ENCODE measurements around the gene ETNK2.

DNA sequence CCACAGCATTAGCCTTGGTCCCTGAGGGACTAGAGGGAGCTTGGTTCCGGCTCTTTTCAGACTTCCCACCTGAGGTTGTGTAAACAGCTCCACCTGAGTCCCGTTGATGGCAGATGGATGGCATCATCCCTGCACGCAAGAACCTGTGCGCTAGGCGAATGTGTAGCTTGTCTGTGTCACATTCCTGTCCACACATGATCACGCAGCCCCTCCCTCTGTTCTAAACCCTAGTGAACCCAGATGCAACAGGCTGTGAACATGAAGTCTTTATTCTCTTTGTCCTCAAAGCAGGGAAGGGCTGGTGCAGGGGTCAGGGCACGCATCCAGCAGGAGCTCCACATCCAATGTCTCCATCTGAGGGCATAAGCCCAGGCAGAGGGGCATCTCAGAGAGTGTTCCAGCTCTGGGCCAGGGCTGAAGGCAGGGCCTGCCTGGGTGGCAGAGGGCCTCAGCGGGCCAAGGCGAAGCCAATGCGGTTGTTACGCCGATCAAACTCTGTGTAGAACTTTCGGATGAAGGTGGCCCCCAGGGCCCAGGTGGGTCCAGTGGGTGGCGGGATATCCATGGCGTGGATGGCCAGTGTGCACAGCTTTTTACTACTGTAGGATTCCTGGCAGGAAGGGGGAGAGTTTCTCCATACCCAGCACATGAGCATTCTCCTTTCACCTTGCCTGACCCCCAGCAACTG lies 2.9 kb upstream of the ETNK2 start:
- TF ChIP-seq EZH2phosphoT487 (IDR thresholded peaks at IDR 0.05; ENCODE audit: unreplicated experiment): no peak
- TF ChIP-seq EZH2 (IDR thresholded peaks at IDR 0.05; ENCODE audit: low read depth, unreplicated experiment): no peak
- TF ChIP-seq, protein P1, sequence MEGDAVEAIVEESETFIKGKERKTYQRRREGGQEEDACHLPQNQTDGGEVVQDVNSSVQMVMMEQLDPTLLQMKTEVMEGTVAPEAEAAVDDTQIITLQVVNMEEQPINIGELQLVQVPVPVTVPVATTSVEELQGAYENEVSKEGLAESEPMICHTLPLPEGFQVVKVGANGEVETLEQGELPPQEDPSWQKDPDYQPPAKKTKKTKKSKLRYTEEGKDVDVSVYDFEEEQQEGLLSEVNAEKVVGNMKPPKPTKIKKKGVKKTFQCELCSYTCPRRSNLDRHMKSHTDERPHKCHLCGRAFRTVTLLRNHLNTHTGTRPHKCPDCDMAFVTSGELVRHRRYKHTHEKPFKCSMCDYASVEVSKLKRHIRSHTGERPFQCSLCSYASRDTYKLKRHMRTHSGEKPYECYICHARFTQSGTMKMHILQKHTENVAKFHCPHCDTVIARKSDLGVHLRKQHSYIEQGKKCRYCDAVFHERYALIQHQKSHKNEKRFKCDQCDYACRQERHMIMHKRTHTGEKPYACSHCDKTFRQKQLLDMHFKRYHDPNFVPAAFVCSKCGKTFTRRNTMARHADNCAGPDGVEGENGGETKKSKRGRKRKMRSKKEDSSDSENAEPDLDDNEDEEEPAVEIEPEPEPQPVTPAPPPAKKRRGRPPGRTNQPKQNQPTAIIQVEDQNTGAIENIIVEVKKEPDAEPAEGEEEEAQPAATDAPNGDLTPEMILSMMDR (conservative IDR thresholded peaks at IDR 0.05; ENCODE audit: low read depth in 2 of 2): no peak
- TF ChIP-seq ZNF331 (CRISPR knock-in tag; IDR thresholded peaks at IDR 0.05; ENCODE audit: low read depth): no peak
- TF ChIP-seq POLR2AphosphoS5 (IDR thresholded peaks at IDR 0.05; ENCODE audit: low read depth): no peak
- TF ChIP-seq, protein P2, sequence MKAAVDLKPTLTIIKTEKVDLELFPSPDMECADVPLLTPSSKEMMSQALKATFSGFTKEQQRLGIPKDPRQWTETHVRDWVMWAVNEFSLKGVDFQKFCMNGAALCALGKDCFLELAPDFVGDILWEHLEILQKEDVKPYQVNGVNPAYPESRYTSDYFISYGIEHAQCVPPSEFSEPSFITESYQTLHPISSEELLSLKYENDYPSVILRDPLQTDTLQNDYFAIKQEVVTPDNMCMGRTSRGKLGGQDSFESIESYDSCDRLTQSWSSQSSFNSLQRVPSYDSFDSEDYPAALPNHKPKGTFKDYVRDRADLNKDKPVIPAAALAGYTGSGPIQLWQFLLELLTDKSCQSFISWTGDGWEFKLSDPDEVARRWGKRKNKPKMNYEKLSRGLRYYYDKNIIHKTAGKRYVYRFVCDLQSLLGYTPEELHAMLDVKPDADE (IDR thresholded peaks at IDR 0.05): no peak
- TF ChIP-seq STAT1 (IDR thresholded peaks at IDR 0.05; ENCODE audit: unreplicated experiment): no peak
